Esophagus (tissue), 2 donors: ENCODE measurements around the gene SOCS1. TPM values are rescaled to one million over a fixed set of nuclear protein-coding genes. Genes with fewer than 3 reads are reported as not detected.

Experiments
- H3K27ac ChIP-seq, 2 donors: one replicate each; pipeline ENCODE4 v1.5.1; 2013; ENCODE audit warnings: low read depth in 2 of 2, mild to moderate bottlenecking in 2 of 2, inconsistent platforms in 1 of 2, low read length in 1 of 2, moderate library complexity in 1 of 2
- H3K27me3 ChIP-seq, 2 donors: one replicate each; pipeline ENCODE4 v1.6.1; 2013; ENCODE audit warnings: low read length in 2 of 2, control low read depth in 1 of 2, mild to moderate bottlenecking in 1 of 2; ENCODE audit not compliant: insufficient read depth in 2 of 2, control insufficient read depth in 1 of 2
- H3K36me3 ChIP-seq, 2 donors: one replicate each; pipeline ENCODE4 v1.6.1; 2013; ENCODE audit warnings: low read length in 1 of 2; ENCODE audit not compliant: control insufficient read depth in 2 of 2, insufficient read depth in 2 of 2
- H3K4me1 ChIP-seq, 2 donors: one replicate each; pipeline ENCODE4 v1.6.1; 2013; ENCODE audit warnings: low read length in 1 of 2; ENCODE audit not compliant: control insufficient read depth in 2 of 2, insufficient read depth in 2 of 2
- H3K4me3 ChIP-seq, 2 donors: one replicate each; pipeline ENCODE4 v1.5.1; 2013; ENCODE audit warnings: low read length in 2 of 2, mild to moderate bottlenecking in 2 of 2, low read depth in 1 of 2, moderate library complexity in 1 of 2
- H3K9me3 ChIP-seq, 2 donors: one replicate each; pipeline ENCODE4 v1.6.1; 2013; ENCODE audit warnings: mild to moderate bottlenecking in 2 of 2, low read depth in 1 of 2, low read length in 1 of 2, moderate library complexity in 1 of 2; ENCODE audit not compliant: control insufficient read depth in 2 of 2, insufficient read depth in 1 of 2
- WGBS, 2 donors: extraction: QIAGEN DNeasy Blood & Tissue Kit; methylation state at CpG; one replicate each; pipeline ENCODE4 v1.1.7; 2013; 5-methylcytosine and 5-hydroxymethylcytosine counted together
- polyA plus RNA-seq, 2 donors: library from polyadenylated mRNA; stranded (reverse); fragments of 200-250 nt; gene quantifications; one replicate each; pipeline ENCODE4 v1.2.3, GENCODE V29; 2013
- donor health status: healthy with polysubstance abuse.
- donor health status: Bipolar disorder and iron deficiency.

SOCS1 gene
- polyA plus RNA-seq, 2 donors: 1.9 to 2.8 TPM

DNA sequence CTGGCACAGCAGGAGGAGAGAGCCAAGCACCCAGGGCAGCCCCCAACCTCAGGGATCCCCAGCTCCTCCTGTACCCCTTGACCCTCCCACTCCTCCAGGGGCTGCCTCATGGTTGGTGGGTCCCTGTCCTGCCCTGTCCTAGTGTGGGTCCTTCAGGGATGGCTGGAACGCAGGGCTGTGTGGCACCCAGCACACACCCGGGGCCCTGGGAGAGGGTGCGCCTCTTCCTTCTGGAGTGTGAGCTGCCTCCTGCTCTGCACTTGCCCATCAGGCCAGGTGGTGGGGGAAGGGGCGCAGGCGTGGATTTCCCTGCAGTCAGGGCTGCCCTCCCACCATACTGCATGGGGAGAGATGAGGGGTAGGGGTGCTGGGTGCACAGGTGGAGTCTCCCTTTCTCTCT is 42.6 kb downstream of the SOCS1 start:
- no peaks in the 10 kb centered on the region for H3K27me3 ChIP-seq
- H3K27ac ChIP-seq: no peak overlapping the region
- WGBS, 2 donors: 64 to 70% methylated on average over 5 of the region's 5 CpGs
- peaks cover 2 to 10% of the 10 kb centered on the region in 2 donors for H3K9me3 ChIP-seq
- no peaks in the 10 kb centered on the region for H3K36me3 ChIP-seq
- no peak overlapping the region for H3K4me3 ChIP-seq
- peaks cover 0 to 7% of the 10 kb centered on the region in 2 donors for H3K4me1 ChIP-seq

DNA sequence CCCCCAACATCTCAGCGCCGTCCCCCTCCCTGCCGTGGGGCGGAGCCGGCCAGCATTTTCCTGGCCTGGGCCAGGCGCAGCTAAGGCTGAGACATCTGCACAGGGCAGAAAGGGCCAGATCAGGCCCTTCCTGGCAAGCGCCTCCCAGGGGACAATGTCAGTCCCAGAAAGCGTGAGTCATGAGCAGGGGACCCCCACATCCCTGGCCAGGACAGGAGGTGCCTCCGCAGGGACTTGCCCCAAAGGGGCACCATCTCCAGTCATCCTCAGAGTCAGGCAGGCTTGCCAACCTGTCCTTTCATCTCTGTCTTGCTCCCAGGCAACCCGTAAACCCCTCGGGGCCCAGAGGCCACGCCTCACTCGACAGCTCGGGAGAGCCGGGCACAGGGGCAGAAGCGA is 43.2 kb downstream of the SOCS1 start:
- no peaks in the 10 kb centered on the region for H3K36me3 ChIP-seq
- no peak overlapping the region for H3K27ac ChIP-seq
- WGBS, 2 donors: 48 to 66% methylated on average over 16 of the region's 16 CpGs
- H3K4me3 ChIP-seq: no peak overlapping the region
- H3K9me3 ChIP-seq: peaks cover 0 to 10% of the 10 kb centered on the region in 2 donors
- no peaks in the 10 kb centered on the region for H3K27me3 ChIP-seq
- peaks cover 0 to 7% of the 10 kb centered on the region in 2 donors for H3K4me1 ChIP-seq

- Histone ChIP-seq H3K4me1 (peaks cover 0 to 7% of the 10 kb centered on the region in 2 donors), H3K27ac (no peak overlapping the region), H3K4me3 (no peak overlapping the region), H3K36me3 (no peaks in the 10 kb centered on the region), H3K9me3 (peaks cover 4 to 12% of the 10 kb centered on the region in 2 donors), H3K27me3 (no peaks in the 10 kb centered on the region)
- WGBS, 2 donors: 50 to 51% methylated on average over 16 of the region's 16 CpGs
Observed at GRCh38 chr16:11211977-11212797, 43.8 kb downstream of the SOCS1 start.

DNA sequence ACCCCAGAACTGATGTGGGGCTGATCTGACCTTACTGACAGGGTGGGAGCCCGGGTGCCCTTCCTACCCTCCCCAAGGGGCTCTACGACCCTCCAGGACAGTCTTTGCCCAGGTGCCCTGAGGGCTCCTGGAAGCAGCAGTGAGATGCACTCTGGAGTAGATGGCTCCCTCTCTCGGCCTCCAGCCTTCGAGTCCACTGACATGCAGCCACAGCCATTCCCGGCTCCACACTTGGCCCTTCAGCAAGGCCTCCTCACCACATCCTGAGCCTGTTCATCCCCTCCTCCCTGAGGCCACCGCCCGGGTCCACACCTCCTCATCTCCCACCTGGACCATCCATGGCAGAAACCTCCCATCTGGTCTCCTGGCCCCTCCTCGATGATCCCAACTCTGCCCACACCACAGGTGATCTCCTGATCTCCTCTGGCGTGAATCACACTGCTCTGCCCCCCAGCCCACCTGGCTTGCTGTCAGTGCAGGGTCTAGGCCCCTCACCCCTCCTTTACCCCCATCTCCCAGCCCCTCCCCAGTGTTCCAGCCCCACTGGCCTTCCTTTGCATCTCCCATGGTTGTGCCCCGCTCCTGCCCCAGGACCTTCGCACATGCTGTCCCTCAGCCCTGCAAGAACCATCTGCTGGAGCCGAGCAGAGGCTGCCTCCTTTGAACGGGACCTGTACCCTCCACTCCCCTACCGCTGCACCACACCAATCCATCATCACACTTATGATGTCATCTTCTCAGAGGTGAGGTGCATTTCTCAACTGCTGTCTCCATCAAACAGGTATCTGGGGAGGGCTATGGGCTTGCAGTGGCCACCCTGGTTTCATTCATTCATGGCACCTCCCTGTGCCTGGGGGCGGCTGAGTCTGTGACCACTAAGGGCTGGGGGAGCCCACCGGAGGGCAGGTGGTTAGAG is 44.7 kb downstream of the SOCS1 start:
- Histone ChIP-seq H3K4me3 (no peak overlapping the region), H3K4me1 (peaks cover 0 to 11% of the 10 kb centered on the region in 2 donors), H3K36me3 (no peaks in the 10 kb centered on the region), H3K9me3 (peaks cover 4 to 11% of the 10 kb centered on the region in 2 donors), H3K27ac (no peak overlapping the region), H3K27me3 (no peaks in the 10 kb centered on the region)
- 67 to 79% methylated on average over 16 of the region's 16 CpGs for WGBS, 2 donors

DNA sequence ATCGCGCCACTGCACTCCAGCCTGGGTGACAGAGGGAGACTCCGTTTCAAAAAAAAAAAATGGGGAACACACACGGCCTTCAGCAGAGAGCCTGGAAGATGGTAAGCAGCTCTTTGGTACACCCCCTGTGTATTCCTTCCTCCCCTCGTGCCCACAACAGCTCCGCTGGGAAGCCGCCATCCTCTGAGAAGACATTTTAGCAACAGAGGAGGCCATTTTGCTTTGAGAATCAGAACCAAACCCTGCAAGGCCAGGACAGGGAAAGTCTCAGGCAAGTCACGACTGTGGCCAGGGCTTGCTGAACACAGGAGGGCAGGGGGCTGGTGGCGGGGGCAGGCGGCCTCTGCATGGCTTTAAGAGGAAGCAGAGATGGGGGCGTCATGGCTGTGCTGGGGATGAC is 45.7 kb downstream of the SOCS1 start:
- Histone ChIP-seq H3K4me3 (no peak overlapping the region), H3K27me3 (no peaks in the 10 kb centered on the region), H3K4me1 (peaks cover 0 to 14% of the 10 kb centered on the region in 2 donors), H3K9me3 (peaks cover 4 to 5% of the 10 kb centered on the region in 2 donors), H3K27ac (no peak overlapping the region), H3K36me3 (no peaks in the 10 kb centered on the region)
- 88 to 92% methylated on average over 11 of the region's 11 CpGs for WGBS, 2 donors

DNA sequence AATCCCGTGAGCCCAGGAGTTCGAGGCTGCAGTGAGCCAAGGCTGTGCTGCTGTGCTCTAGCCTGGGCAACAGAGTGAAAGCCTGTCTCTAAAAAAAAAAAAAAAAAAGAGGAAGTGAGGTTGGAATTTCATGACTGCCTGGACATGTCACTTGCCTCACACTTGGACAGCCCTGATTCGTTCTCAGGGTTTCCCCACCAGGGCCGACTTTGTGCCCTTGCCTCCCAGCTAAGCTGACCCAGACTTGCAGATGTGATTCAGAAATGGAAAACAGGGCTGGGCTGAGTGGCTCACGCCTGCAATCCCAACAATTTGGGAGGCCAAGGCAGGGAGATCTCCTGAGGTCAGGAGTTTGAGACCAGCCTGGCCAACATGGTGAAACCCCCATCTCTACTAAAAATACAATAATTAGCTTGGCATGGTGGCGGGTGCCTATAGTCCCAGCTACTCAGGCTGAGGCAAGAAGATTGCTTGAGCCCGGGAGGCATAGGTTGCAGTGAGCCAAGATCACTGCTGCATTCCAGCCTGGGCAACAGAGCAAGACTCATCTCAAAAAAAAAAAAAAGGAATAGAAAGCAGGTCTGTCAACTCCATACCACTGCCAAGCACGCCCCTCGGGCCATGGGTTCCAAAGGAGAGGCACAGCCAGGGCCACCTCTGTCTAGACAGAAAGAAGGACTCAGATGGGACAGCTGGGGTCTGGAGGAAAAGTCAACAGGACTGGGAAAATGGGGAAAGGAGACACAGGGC is 46.9 kb downstream of the SOCS1 start:
- peaks cover 4 to 5% of the 10 kb centered on the region in 2 donors for H3K9me3 ChIP-seq
- peaks cover 0 to 14% of the 10 kb centered on the region in 2 donors for H3K4me1 ChIP-seq
- H3K4me3 ChIP-seq: no peak overlapping the region
- no peak overlapping the region for H3K27ac ChIP-seq
- H3K36me3 ChIP-seq: no peaks in the 10 kb centered on the region
- 47 to 59% methylated on average over 9 of the region's 9 CpGs for WGBS, 2 donors
- no peaks in the 10 kb centered on the region for H3K27me3 ChIP-seq

DNA sequence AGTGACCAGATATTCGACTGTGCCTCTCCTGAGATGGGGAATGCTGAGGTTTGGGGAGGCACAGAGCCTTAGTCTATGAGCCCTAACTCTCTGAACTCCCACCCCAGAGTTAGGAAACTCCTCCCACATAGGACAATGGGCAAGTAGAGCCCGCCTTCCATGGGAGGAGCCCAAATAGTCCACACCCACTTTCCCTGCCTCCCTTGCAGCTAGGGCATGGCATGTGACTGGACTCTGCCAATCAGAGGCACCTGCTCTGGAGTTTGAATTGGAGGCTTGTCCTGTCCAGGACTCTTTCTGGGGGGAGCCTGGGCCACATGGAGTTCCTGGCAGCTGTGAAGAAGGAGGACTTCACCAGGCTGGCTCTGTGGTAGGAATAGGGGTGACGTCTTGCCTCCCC is 48.4 kb downstream of the SOCS1 start:
- H3K4me1 ChIP-seq: peaks cover 0 to 7% of the 10 kb centered on the region in 2 donors
- H3K27ac ChIP-seq: no peak overlapping the region
- H3K36me3 ChIP-seq: no peaks in the 10 kb centered on the region
- WGBS, 2 donors: 93 to 96% methylated on average over 3 of the region's 3 CpGs
- H3K9me3 ChIP-seq: peaks cover 4 to 5% of the 10 kb centered on the region in 2 donors
- no peak overlapping the region for H3K4me3 ChIP-seq
- H3K27me3 ChIP-seq: no peaks in the 10 kb centered on the region

DNA sequence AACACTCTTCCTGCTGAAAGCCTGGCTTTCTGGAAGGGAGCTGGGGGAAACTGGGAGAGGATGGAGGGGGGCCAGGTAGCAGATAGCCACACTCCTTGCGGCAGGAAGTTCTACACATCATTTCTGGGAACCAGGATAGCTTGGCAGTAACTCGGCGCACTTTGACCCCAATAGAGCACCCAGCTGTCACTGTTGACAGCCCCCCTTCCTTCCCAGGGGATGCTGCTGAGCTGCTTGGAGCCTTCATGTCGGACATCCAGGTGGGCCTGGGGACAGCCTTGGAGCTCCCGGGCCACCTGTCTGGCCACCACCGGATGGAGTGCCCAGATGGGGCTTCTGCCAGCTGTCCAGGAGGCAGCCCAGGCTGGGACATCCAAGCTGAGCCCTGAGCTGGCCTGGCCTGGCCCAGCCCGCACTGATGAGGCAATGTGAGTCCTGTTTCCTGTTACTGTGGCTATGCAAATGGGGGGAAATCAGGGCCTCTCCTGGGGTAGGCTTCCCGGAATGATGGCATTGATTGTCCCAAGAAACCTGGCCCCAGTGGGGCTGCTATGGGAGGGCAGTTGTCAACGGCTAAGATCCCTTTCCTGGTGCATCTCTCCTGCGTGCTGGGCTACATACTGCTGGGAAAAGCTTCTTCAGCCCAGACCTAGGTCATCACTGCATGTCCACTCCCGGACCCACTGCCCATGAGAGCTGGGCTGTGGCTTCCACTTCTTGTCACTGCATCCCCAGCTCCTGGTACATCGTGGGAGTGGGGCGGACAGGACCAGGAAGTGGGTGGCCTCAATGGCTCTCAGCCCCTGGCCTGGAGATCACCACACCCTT is 50.0 kb downstream of the SOCS1 start:
- Histone ChIP-seq H3K9me3 (peaks cover 4 to 5% of the 10 kb centered on the region in 2 donors), H3K36me3 (no peaks in the 10 kb centered on the region), H3K4me3 (no peak overlapping the region), H3K27me3 (no peaks in the 10 kb centered on the region), H3K27ac (no peak overlapping the region), H3K4me1 (peaks cover 0 to 7% of the 10 kb centered on the region in 2 donors)
- WGBS, 2 donors: 46 to 56% methylated on average over 13 of the region's 13 CpGs
